ENCODE measurements around the gene ACTRT2. TPM values are rescaled to one million over a fixed set of nuclear protein-coding genes. Genes with fewer than 3 reads are reported as not detected.

Gene ACTRT2
- total RNA-seq, 3 donors from 2014 or later = not detected

DNA sequence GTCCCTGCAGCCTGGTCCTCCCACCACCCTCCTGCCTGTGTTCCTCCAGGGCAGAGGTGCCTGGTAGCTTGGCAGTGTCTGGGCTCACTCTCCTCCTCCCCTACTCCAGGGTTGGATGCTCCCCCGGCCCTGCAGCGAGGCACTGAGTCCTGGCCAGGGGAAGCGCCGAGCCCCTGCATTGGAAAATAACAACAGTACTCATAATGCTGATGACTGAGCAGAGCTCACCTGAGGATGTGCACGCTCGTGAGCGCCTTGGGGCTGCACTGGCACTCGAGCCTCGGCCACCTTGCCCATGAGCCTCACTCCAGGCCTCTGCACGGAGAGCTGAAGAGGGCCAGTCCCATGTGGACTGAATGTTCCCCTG is 6.0 kb upstream of the ACTRT2 start:
- ATAC-seq (no peak), DNase-seq (peak; percentile 2)
- Mint-ChIP-seq H3K4me3 (no peak overlapping the region), H3K9me3 (no peaks in the 10 kb centered on the region), H3K27me3 (ENCODE audit: low read depth) (peaks cover 19% of the 10 kb centered on the region), H3K36me3 (ENCODE audit: insufficient read depth) (no peaks in the 10 kb centered on the region), H3K4me1 (ENCODE audit: low read depth) (no peaks in the 10 kb centered on the region)

DNA sequence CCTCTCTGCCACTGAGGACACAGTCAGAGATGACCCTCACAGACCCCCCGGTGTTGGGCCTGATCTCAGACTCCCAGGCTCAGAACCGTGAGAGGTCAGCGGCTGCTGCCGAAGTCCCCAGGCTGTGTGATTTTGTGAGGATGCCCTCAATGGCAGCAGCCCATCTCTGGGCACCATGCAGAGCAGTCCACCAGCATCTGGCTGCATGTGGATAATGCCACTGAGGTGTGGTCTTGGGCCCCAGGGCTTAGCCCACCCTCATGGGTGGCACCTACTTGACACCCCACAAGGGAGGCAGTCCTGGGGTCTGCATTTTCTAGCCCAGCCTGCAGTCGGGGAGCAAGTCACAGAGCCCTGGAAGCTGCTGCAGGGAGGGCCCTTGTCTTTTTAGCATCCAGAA is 5.5 kb upstream of the ACTRT2 start:
- no peak for DNase-seq
- ATAC-seq = no peak

DNA sequence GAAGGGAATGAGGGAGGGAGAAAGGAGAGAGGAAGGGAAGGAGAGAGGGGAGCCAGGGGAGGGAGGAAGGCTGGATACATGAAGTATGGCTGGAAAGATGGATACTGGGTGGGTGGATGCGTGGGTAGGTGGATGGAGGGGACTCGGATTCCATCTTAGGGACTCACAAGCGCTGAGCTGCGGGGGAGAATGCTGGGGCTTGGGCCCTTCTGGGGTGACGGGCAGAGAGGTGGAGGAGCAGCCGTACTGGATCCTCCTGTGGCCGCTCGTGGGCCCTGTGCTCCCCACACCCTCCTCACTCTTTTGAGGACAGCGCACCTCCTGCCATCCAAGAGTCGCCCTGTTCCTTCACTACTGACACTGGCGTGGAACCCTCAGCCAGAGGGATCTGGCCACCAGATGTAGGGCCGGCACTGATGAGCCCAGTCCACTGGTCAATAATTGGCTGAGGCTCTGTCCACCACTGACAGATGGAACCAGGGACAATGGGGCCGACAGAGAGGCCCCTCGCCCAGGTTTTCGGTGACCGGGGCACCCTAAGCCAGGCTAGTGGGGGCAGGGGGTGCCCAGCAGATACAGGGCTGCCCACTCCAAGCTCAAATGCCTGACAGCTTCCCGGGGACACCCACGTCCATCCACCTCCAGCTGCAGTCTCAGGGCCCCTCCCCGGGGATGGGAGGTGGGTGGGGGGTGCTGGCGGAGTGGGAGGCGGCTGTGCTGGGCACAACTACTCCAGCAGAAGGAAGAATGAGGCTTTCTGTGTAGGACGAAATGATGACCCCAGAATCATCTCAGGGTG is 4.4 kb upstream of the ACTRT2 start:
- DNase-seq (no peak), ATAC-seq (no peak)
- Mint-ChIP-seq H3K9me3 (no peaks in the 10 kb centered on the region), H3K36me3 (ENCODE audit: insufficient read depth) (no peaks in the 10 kb centered on the region), H3K4me1 (ENCODE audit: low read depth) (no peaks in the 10 kb centered on the region), H3K4me3 (no peak overlapping the region), H3K27me3 (ENCODE audit: low read depth) (peaks cover 11% of the 10 kb centered on the region)

More for the DNA sequence above, 5.5 kb upstream of the ACTRT2 start:
- H3K9me3 Mint-ChIP-seq = no peaks in the 10 kb centered on the region
- peaks cover 18% of the 10 kb centered on the region for H3K27me3 Mint-ChIP-seq (ENCODE audit: low read depth)
- no peak overlapping the region for H3K4me3 Mint-ChIP-seq
- H3K36me3 Mint-ChIP-seq (ENCODE audit: insufficient read depth) = no peaks in the 10 kb centered on the region
- no peaks in the 10 kb centered on the region for H3K4me1 Mint-ChIP-seq (ENCODE audit: low read depth)

DNA sequence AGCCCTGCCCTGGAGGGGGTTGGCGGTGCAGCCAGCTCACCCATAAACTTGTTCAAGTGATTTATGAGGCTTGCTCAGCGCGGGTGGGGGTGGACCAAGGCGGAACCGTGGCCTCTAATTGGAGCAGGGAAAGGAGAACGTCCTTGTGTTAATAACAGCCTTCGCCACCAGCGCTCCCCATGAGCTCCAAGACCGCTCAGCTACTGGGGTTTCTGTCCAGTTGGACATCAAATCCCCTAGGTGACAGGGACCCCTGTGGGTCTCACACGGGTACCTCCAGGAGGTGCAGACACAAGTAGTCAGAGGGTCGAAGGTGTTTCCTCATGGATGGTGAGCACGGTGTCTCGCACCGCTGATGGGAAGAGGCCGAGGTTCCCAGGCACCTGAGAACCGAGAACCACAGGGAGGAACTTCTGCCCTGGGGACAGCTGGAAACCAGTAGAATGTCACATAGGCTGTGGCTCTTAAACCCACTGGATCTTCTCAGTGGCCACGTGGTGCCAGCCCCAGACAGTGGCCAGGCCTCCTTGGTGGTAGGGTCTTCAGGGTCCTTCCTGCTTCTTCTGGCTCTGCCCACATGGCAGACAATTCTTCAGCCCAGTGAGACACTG is 3.7 kb upstream of the ACTRT2 start:
- ATAC-seq = no peak
- Mint-ChIP-seq H3K4me1 (ENCODE audit: low read depth) (no peaks in the 10 kb centered on the region), H3K9me3 (no peaks in the 10 kb centered on the region), H3K36me3 (ENCODE audit: insufficient read depth) (no peaks in the 10 kb centered on the region), H3K4me3 (no peak overlapping the region), H3K27me3 (ENCODE audit: low read depth) (peaks cover 8% of the 10 kb centered on the region)
- DNase-seq = peak; percentile 1

DNA sequence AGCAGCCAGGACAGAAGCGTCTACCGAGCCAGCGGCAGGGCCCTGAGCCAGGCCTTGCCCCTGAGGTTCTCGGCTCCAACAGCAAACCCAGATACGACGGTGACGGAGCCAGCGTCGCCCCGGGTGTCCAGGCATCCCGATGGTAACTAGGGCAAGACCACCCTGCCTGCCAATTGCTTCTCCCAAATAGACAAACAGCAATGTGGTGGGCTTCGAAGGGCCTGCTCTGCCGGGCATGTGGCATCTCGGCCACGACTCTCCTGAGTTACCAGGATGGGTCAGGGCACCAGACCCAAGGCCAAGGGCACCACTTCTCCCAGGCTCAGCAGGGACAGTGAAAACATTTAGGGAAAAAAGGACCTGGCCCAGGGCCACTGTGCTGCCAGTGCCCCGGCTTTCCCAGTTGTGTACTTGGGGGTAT is 3.2 kb upstream of the ACTRT2 start:
- Mint-ChIP-seq H3K36me3 (ENCODE audit: insufficient read depth) (no peaks in the 10 kb centered on the region), H3K27me3 (ENCODE audit: low read depth) (peaks cover 8% of the 10 kb centered on the region), H3K4me3 (no peak overlapping the region), H3K9me3 (no peaks in the 10 kb centered on the region), H3K4me1 (ENCODE audit: low read depth) (no peaks in the 10 kb centered on the region)
- DNase-seq (no peak), ATAC-seq (no peak)

DNA sequence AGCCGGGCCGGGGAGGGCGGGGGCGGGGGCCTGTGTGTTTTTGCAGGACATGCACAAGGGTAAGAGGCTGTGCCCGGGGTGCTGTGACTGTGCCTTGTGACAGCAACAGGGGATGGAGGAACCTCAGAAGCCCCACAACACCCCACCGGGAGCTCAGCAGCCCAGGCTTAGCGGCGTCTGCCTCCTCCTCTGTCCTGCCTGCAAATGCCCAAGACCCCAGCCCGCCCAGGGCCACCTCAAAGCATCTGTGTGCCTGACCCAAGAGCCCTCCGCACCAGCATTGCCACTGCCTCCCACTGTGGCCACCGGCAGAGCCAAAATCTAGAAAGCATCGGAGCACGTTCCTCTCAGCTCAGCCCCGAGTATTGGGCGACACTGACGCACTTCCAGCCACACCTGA is 2.7 kb upstream of the ACTRT2 start:
- Mint-ChIP-seq H3K36me3 (ENCODE audit: insufficient read depth) (no peaks in the 10 kb centered on the region), H3K4me3 (no peak overlapping the region), H3K27me3 (ENCODE audit: low read depth) (peaks cover 3% of the 10 kb centered on the region), H3K9me3 (no peaks in the 10 kb centered on the region), H3K4me1 (ENCODE audit: low read depth) (no peaks in the 10 kb centered on the region)
- ATAC-seq (no peak), DNase-seq (peak; percentile 1)

DNA sequence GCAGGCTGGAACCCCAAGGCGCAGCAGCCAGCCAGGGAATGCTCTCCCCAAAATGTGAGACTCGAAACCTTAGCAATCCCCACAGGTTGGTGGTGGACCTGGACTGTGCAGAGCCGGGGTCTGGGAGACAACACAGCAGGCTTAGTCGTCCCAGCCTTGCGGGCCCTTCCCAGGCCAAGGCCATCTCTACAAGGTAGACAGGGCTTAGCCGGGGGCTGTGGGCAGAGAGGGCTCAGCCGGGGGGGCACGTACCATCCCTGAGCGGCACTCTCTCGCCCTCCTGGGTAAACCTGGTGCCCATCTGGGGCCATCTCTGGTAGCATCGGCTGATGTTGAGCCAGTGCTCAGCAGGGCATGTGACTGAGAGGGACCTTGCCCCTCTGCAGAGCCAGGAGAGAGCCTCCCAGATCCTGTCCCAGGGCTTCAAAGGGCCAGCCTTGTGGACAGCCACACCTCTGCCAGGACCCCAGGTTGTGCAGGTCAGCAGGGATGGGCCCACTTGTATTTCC is 2.2 kb upstream of the ACTRT2 start:
- H3K4me3 Mint-ChIP-seq = no peak overlapping the region
- DNase-seq (no peak), ATAC-seq (no peak)
- no peaks in the 10 kb centered on the region for H3K9me3 Mint-ChIP-seq
- H3K36me3 Mint-ChIP-seq (ENCODE audit: insufficient read depth) = no peaks in the 10 kb centered on the region
- H3K27me3 Mint-ChIP-seq (ENCODE audit: low read depth) = no peaks in the 10 kb centered on the region
- no peaks in the 10 kb centered on the region for H3K4me1 Mint-ChIP-seq (ENCODE audit: low read depth)

DNA sequence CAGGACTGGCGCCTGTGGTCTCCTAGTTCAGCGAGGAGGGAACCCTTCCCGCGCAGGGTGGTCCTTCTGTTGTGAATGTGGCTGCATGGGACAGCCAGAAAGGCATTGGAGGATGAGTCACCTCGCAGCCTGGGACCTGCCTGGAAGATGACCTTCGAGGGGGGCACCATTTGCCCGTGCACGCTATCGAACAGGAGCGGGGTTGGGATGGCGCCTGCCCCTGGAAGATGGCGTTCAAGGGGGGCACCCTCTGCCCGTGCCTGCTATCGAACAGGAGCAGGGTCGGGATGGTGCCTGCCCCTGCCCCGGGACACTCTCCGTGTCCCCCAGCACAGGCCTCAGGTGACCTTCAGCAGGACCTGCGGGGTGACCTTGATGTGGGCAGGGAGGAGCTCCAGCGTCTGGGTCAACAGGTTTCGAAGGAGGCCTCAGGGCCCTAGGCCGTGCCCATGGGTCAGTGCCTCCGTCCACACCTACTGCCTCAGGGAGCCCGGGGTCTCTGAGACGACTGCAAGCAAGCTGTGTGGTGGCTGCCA is 1.7 kb upstream of the ACTRT2 start:
- no peaks in the 10 kb centered on the region for H3K36me3 Mint-ChIP-seq (ENCODE audit: insufficient read depth)
- H3K4me3 Mint-ChIP-seq = no peak overlapping the region
- no peaks in the 10 kb centered on the region for H3K4me1 Mint-ChIP-seq (ENCODE audit: low read depth)
- no peaks in the 10 kb centered on the region for H3K9me3 Mint-ChIP-seq
- DNase-seq (peak; percentile 2), ATAC-seq (no peak)
- no peaks in the 10 kb centered on the region for H3K27me3 Mint-ChIP-seq (ENCODE audit: low read depth)

DNA sequence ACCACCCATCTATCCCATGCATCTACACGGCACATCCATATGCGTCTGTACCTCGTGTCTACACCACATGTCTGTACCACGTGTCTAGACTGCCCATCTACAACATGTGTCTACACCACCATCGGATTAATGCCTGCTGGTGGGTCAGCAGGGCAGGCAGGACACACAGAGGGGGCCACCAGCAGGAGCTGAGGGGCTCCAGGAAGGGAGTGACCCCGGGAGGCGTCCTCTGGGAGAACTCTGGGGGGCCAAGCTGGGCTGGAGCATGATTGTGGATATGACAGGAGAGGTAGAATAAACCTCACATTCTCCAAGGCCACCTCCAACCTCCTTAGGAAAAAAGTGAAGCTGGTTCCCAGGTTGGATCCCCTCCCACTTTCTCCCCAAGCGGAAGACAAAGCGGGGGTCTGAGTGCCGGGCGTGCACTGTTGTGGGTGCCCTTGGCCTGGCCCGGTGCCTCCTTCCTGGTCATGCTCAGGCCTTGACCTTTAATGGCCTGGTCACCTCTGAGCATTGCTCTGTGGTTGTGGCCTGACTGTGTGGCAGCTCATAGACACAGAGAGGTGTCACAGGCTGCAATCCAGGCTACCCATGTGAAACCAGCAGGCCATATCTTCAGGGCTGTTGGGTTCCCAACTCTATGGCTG is 881 bp upstream of the ACTRT2 start:
- DNase-seq = no peak
- no peaks in the 10 kb centered on the region for H3K27me3 Mint-ChIP-seq (ENCODE audit: low read depth)

DNA sequence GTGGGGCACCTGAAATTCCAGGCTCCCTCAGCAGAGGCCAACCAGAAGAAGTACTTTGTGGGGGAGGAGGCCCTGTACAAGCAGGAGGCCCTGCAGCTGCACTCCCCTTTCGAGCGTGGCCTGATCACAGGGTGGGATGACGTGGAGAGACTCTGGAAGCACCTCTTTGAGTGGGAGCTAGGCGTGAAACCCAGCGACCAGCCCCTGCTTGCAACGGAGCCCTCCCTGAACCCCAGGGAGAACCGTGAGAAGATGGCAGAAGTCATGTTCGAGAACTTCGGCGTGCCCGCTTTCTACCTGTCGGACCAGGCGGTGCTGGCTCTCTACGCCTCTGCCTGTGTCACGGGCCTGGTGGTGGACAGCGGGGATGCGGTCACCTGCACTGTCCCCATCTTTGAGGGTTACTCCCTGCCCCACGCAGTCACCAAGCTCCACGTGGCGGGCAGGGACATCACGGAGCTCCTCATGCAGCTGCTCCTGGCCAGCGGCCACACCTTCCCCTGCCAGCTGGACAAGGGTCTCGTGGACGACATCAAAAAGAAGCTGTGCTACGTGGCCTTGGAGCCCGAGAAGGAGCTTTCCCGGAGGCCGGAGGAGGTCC is 634 bp downstream of the ACTRT2 start:
- ATAC-seq (no peak), DNase-seq (no peak)
- Mint-ChIP-seq H3K27me3 (ENCODE audit: low read depth) (no peaks in the 10 kb centered on the region), H3K9me3 (no peaks in the 10 kb centered on the region), H3K36me3 (ENCODE audit: insufficient read depth) (no peaks in the 10 kb centered on the region), H3K4me3 (no peak overlapping the region), H3K4me1 (ENCODE audit: low read depth) (no peaks in the 10 kb centered on the region)

More for the DNA sequence above, 881 bp upstream of the ACTRT2 start:
- no peak for ATAC-seq
- Mint-ChIP-seq H3K9me3 (no peaks in the 10 kb centered on the region), H3K4me3 (no peak overlapping the region), H3K4me1 (ENCODE audit: low read depth) (no peaks in the 10 kb centered on the region), H3K36me3 (ENCODE audit: insufficient read depth) (no peaks in the 10 kb centered on the region)

DNA sequence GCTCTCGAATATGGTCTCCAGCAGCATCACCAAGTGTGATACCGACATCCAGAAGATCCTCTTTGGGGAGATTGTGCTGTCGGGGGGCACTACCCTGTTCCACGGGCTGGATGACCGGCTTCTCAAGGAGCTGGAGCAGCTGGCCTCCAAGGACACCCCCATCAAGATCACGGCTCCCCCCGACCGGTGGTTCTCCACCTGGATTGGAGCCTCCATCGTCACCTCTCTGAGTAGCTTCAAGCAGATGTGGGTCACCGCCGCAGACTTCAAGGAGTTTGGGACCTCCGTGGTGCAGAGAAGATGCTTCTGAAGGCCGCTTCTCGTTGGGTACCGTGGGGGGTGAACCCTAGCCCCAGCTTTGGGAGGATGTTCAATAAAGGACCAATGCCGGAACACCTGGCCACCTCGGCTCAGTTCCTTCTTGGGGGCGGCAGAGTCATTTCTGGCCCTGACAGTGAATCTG is 1.3 kb downstream of the ACTRT2 start:
- no peaks in the 10 kb centered on the region for H3K4me1 Mint-ChIP-seq (ENCODE audit: low read depth)
- no peaks in the 10 kb centered on the region for H3K27me3 Mint-ChIP-seq (ENCODE audit: low read depth)
- no peaks in the 10 kb centered on the region for H3K36me3 Mint-ChIP-seq (ENCODE audit: insufficient read depth)
- ATAC-seq (no peak), DNase-seq (no peak)
- no peaks in the 10 kb centered on the region for H3K9me3 Mint-ChIP-seq
- H3K4me3 Mint-ChIP-seq = no peak overlapping the region

DNA sequence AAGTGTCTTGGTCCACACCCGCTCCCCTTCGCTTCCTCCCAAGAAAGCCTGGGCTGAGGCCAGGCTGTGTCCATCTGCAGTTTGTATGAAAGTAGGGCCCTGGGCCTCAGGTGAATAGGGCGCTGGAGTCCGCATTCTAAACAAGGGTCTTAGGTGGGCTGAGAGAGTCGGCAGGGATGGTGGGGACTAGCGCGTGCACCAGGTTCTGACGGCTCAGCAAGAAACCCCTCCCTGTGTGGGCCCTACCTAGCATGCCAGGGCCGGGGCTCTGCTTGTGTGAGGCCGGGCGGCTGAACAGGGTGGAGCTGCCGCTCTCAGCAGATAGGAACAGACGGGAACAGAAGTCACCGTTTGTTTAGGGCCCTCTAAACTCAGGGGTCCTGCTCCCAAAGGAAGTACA is 1.7 kb downstream of the ACTRT2 start:
- no peaks in the 10 kb centered on the region for H3K36me3 Mint-ChIP-seq (ENCODE audit: insufficient read depth)
- no peaks in the 10 kb centered on the region for H3K9me3 Mint-ChIP-seq
- DNase-seq (no peak), ATAC-seq (no peak)
- H3K4me1 Mint-ChIP-seq (ENCODE audit: low read depth) = no peaks in the 10 kb centered on the region
- H3K27me3 Mint-ChIP-seq (ENCODE audit: low read depth) = no peaks in the 10 kb centered on the region
- no peak overlapping the region for H3K4me3 Mint-ChIP-seq

DNA sequence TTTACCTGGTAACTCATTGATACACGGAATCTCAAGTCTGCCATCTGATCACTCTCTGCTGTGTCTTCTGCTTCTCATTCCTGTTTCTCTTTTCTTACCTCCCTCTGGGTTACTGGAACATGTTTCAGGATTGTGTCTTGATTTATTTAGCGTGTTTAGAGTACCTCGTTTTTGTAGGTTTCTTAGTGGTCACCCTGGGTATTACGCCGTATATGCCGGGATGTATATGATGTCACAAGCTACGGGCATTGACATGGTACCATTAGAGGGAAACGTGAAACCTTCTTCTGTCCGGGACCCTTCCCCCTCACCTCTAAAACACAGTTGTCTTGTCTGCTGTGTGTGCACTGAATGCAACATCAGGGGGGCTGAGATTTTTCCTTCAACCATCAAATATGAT is 2.8 kb downstream of the ACTRT2 start:
- H3K36me3 Mint-ChIP-seq (ENCODE audit: insufficient read depth) = no peaks in the 10 kb centered on the region
- ATAC-seq = no peak
- H3K27me3 Mint-ChIP-seq (ENCODE audit: low read depth) = no peaks in the 10 kb centered on the region
- H3K4me3 Mint-ChIP-seq = no peak overlapping the region
- H3K4me1 Mint-ChIP-seq (ENCODE audit: low read depth) = no peaks in the 10 kb centered on the region
- no peaks in the 10 kb centered on the region for H3K9me3 Mint-ChIP-seq
- DNase-seq = no peak

DNA sequence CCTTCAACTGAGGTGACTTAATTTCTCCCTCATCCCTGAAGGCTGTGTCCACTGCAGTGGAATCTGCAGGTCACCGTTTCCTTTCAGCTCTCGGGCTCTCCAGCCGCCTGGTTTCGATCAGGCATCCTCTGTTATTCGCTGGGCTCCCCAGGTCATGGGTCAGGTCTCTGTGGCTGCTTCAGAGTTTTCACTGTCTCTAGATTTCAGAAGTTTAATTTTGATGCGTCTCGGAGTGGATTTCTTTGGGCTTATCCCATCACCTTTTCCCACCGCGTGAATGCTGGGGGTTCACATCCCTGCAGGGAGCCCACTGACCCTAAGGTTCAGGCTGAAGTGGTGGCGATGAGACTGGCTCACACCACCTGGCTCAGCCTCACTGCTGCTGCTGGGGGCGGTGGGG is 3.3 kb downstream of the ACTRT2 start:
- Mint-ChIP-seq H3K36me3 (ENCODE audit: insufficient read depth) (no peaks in the 10 kb centered on the region), H3K9me3 (no peaks in the 10 kb centered on the region), H3K27me3 (ENCODE audit: low read depth) (no peaks in the 10 kb centered on the region), H3K4me3 (no peak overlapping the region), H3K4me1 (ENCODE audit: low read depth) (no peaks in the 10 kb centered on the region)
- ATAC-seq = no peak
- peak; percentile 1 for DNase-seq

Measured in activated T-cell treated with anti-CD3 and anti-CD28 coated beads, Interleukin-2, amount 50 U/mL, for 4 hours (primary cell).